Astrocyte of the hippocampus (primary cell): ENCODE results near the gene RELN.
"Not testable (repeated sequence)": the region's sequence is repeated elsewhere in the genome, so short reads cannot be mapped to it uniquely, and the experiment has no call there.

Source experiments
- DNase-seq: peaks from one replicate; pipeline ENCODE4 v3.0.0; 2011; ENCODE audit warnings: low read depth, low spot score

Gene RELN

GRCh38 chr7:103793614-103794013, 195.8 kb downstream of the RELN start:
- no peak for DNase-seq

GRCh38 chr7:103791894-103792293, 197.6 kb downstream of the RELN start:
- no peak for DNase-seq

GRCh38 chr7:103787041-103787440, 202.4 kb downstream of the RELN start:
- not testable (repeated sequence) for DNase-seq

GRCh38 chr7:103784646-103785286, 204.7 kb downstream of the RELN start:
- DNase-seq = no peak

GRCh38 chr7:103781409-103781808, 208.0 kb downstream of the RELN start:
- no peak for DNase-seq

GRCh38 chr7:103780561-103780960, 208.9 kb downstream of the RELN start:
- not testable (repeated sequence) for DNase-seq

- no peak for DNase-seq
These were observed 212.0 kb downstream of the RELN start for GRCh38 chr7:103777440-103777839.

- no peak for DNase-seq
These were observed 215.7 kb downstream of the RELN start for GRCh38 chr7:103773726-103774125.

GRCh38 chr7:103772171-103772773, 217.2 kb downstream of the RELN start:
- no peak for DNase-seq

GRCh38 chr7:103771294-103771693, 218.2 kb downstream of the RELN start:
- no peak for DNase-seq

GRCh38 chr7:103766660-103767059, 222.8 kb downstream of the RELN start:
- DNase-seq = no peak

- no peak for DNase-seq
These were observed 223.6 kb downstream of the RELN start for GRCh38 chr7:103765901-103766300.

- no peak for DNase-seq
These were observed 224.6 kb downstream of the RELN start for GRCh38 chr7:103764901-103765300.

GRCh38 chr7:103762877-103763276, 226.6 kb downstream of the RELN start:
- no peak for DNase-seq

GRCh38 chr7:103762065-103762760, 227.2 kb downstream of the RELN start:
- DNase-seq = no peak

- DNase-seq = no peak
These were observed 236.5 kb downstream of the RELN start for GRCh38 chr7:103752995-103753394.

- DNase-seq = no peak
These were observed 238.1 kb downstream of the RELN start for GRCh38 chr7:103751311-103751880.

GRCh38 chr7:103748680-103749079, 240.8 kb downstream of the RELN start:
- no peak for DNase-seq

GRCh38 chr7:103735377-103735776, 254.1 kb downstream of the RELN start:
- DNase-seq = peak; percentile 19

GRCh38 chr7:103731169-103731568, 258.3 kb downstream of the RELN start:
- no peak for DNase-seq

GRCh38 chr7:103729026-103729425, 260.4 kb downstream of the RELN start:
- peak; percentile 67 for DNase-seq

GRCh38 chr7:103727982-103728610, 261.4 kb downstream of the RELN start:
- DNase-seq = no peak
